Breast epithelium (tissue), 3 donors: ENCODE data around the gene GSTT2.

Source experiments
- POLR2A ChIP-seq: fragments of 450-650 bp; IDR thresholded peaks from one replicate; pipeline ENCODE4 v1.6.1; 2016; ENCODE audit warnings: antibody characterized with exemption, mild to moderate bottlenecking, moderate library complexity
- POLR2AphosphoS5 ChIP-seq, 3 donors: sonication (generic); formaldehyde crosslinking; IDR thresholded peaks; one replicate each; pipeline ENCODE4 v1.6.1; 2017; ENCODE audit warnings: antibody characterized with exemption in 3 of 3
- TF ChIP-seq, protein P1 (sequence below), 3 donors: fragments of 450-650 bp; IDR thresholded peaks; one replicate each; pipeline ENCODE4 v1.5.1; 2016 to 2017; ENCODE audit warnings: antibody characterized with exemption in 3 of 3, mild to moderate bottlenecking in 3 of 3, moderate library complexity in 3 of 3

DNA sequence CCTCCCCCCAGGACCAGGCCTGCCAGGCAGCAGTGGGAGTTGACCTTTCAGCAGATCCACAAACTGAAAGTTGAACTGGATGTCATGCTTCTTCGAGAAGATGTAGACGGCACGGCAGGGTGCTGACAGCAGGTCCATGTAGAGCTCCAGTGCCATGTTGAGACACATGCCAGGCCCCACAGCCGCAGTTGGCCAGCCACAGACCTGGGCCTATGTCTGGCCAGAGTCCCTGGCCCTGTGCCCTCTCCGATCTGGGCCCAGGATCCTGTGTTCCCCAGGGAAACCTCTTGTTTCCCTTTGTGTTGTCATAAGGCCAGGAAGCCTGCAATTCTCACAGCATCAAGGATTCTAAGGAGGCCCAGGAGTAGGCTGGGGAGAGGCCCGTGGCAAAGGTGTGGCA is 25.3 kb downstream of the GSTT2 start, which contains the start of gene GSTT4:
- TF ChIP-seq, protein P1, sequence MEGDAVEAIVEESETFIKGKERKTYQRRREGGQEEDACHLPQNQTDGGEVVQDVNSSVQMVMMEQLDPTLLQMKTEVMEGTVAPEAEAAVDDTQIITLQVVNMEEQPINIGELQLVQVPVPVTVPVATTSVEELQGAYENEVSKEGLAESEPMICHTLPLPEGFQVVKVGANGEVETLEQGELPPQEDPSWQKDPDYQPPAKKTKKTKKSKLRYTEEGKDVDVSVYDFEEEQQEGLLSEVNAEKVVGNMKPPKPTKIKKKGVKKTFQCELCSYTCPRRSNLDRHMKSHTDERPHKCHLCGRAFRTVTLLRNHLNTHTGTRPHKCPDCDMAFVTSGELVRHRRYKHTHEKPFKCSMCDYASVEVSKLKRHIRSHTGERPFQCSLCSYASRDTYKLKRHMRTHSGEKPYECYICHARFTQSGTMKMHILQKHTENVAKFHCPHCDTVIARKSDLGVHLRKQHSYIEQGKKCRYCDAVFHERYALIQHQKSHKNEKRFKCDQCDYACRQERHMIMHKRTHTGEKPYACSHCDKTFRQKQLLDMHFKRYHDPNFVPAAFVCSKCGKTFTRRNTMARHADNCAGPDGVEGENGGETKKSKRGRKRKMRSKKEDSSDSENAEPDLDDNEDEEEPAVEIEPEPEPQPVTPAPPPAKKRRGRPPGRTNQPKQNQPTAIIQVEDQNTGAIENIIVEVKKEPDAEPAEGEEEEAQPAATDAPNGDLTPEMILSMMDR (IDR thresholded peaks at IDR 0.05) = no peak
- TF ChIP-seq POLR2A (no peak), POLR2AphosphoS5 (IDR thresholded peaks at IDR 0.05) (no peak)
